Stimulated activated CD4-positive, alpha-beta T cell treated with anti-CD3 and anti-CD28 coated beads, Interleukin-2, amount 100 ng/mL, for 48 hours (primary cell): ENCODE data around the gene DEAF1.
"Not testable (repeated sequence)": the region's sequence is repeated elsewhere in the genome, so short reads cannot be mapped to it uniquely, and the experiment has no call there.

Source experiments
- DNase-seq, 2 donors: peaks; one replicate each; pipeline ENCODE4 v3.0.0-alpha.2; 2020

The DEAF1 gene

GRCh38 chr11:679271-680207 lies 15.5 kb downstream of the DEAF1 start:
- no peak for DNase-seq

- no peak for DNase-seq
These were observed 16.7 kb downstream of the DEAF1 start for GRCh38 chr11:678297-678696.

GRCh38 chr11:674406-674805 lies 20.6 kb downstream of the DEAF1 start:
- no peak for DNase-seq

- DNase-seq = no peak
These were observed 21.2 kb downstream of the DEAF1 start for GRCh38 chr11:673866-674265.

- no peak for DNase-seq
These were observed 29.2 kb downstream of the DEAF1 start for GRCh38 chr11:665704-666281.

- no peak for DNase-seq
These were observed 29.8 kb downstream of the DEAF1 start for GRCh38 chr11:665062-665703.

GRCh38 chr11:662689-663274 lies 32.2 kb downstream of the DEAF1 start:
- DNase-seq = peak in 1 of 2 donors; percentile 27

- no peak for DNase-seq
These were observed 34.2 kb downstream of the DEAF1 start for GRCh38 chr11:660681-661444.

GRCh38 chr11:660281-660680 lies 34.7 kb downstream of the DEAF1 start:
- DNase-seq = no peak

- DNase-seq = no peak
These were observed 35.4 kb downstream of the DEAF1 start for GRCh38 chr11:659532-660085.

GRCh38 chr11:657691-658126 lies 37.3 kb downstream of the DEAF1 start:
- no peak for DNase-seq

GRCh38 chr11:656866-657265 lies 38.2 kb downstream of the DEAF1 start:
- DNase-seq = no peak

GRCh38 chr11:656426-656825 lies 38.6 kb downstream of the DEAF1 start:
- DNase-seq = no peak

GRCh38 chr11:655036-655726 lies 39.8 kb downstream of the DEAF1 start:
- no peak for DNase-seq

- DNase-seq = not testable (repeated sequence)
These were observed 40.6 kb downstream of the DEAF1 start for GRCh38 chr11:654444-654843.

GRCh38 chr11:653837-654236 lies 41.2 kb downstream of the DEAF1 start:
- DNase-seq = no peak

GRCh38 chr11:653136-653535 lies 41.9 kb downstream of the DEAF1 start:
- DNase-seq = not testable (repeated sequence)

- no peak for DNase-seq
These were observed 44.5 kb downstream of the DEAF1 start for GRCh38 chr11:650482-650881.

- DNase-seq = not testable (repeated sequence)
These were observed 47.3 kb downstream of the DEAF1 start for GRCh38 chr11:647672-648158.

GRCh38 chr11:646214-646613 lies 48.8 kb downstream of the DEAF1 start:
- no peak for DNase-seq

GRCh38 chr11:645536-645935 lies 49.5 kb downstream of the DEAF1 start:
- no peak for DNase-seq
